Mucosa of descending colon (tissue), 3 donors: Measurements from ENCODE around the gene MRPL4. TPM values are rescaled to one million over a fixed set of nuclear protein-coding genes. Genes with fewer than 3 reads are reported as not detected.

ENCODE experiments used
- ATAC-seq: fragments of 200-7000 bp; cut with Tn5 transposase; one replicate; pipeline ENCODE4 v1.9.1; 2020; ENCODE audit warnings: mild to moderate bottlenecking, moderate library complexity
- DNase-seq, 3 donors: peaks; one replicate each; pipeline ENCODE4 v3.0.0-alpha.2; 2020
- H3K36me3 ChIP-seq: fragments of 200-600 bp; one replicate; pipeline ENCODE4 v1.8.0; 2021; ENCODE audit warnings: low read depth, mild to moderate bottlenecking
- H3K4me1 ChIP-seq: fragments of 200-600 bp; one replicate; pipeline ENCODE4 v1.8.0; 2021; ENCODE audit warnings: low read depth, mild to moderate bottlenecking
- H3K4me3 ChIP-seq: fragments of 200-600 bp; one replicate; pipeline ENCODE4 v1.8.0; 2021; ENCODE audit warnings: mild to moderate bottlenecking
- H3K9me3 ChIP-seq: fragments of 200-600 bp; one replicate; pipeline ENCODE4 v1.8.0; 2021; ENCODE audit warnings: mild to moderate bottlenecking
- intact Hi-C, 2 donors: fragments of 100-400 bp; cut with DNase I in 1 of 2; cut with micrococcal nuclease in 1 of 2; formaldehyde crosslinking; loops; one replicate each; pipeline versions ENCODE4 v1.11.0 to v1.11.1; 2022; cut with DNase I, micrococcal nuclease
- total RNA-seq, 3 donors: library from RNA; stranded (reverse); fragmentation: NEBNext Ultra II Directional in 2 of 3; extraction: Animal tissue kit (Norgen Biotek cat#: 25700) in 2 of 3; gene quantifications; one replicate each; pipeline versions ENCODE4 v1.2.1 to v1.2.4, GENCODE V29; 2021 to 2023
- TF ChIP-seq, protein P1 (sequence below): fragments of 200-600 bp; IDR thresholded peaks from one replicate; pipeline ENCODE4 v1.8.0; 2022; ENCODE audit warnings: antibody characterized with exemption, mild to moderate bottlenecking
- donor health status: DM: no; HTN: no; CAD: no; lungs with moderate emphysema.
- donor health status: DM: no; HTN: no; CAD: no.
- donor health status: DM: no; HTN: yes; CAD: no.

MRPL4 gene
- total RNA-seq, 3 donors from 2014 or later: 47.5 to 65.5 (median 49.6) TPM

DNA sequence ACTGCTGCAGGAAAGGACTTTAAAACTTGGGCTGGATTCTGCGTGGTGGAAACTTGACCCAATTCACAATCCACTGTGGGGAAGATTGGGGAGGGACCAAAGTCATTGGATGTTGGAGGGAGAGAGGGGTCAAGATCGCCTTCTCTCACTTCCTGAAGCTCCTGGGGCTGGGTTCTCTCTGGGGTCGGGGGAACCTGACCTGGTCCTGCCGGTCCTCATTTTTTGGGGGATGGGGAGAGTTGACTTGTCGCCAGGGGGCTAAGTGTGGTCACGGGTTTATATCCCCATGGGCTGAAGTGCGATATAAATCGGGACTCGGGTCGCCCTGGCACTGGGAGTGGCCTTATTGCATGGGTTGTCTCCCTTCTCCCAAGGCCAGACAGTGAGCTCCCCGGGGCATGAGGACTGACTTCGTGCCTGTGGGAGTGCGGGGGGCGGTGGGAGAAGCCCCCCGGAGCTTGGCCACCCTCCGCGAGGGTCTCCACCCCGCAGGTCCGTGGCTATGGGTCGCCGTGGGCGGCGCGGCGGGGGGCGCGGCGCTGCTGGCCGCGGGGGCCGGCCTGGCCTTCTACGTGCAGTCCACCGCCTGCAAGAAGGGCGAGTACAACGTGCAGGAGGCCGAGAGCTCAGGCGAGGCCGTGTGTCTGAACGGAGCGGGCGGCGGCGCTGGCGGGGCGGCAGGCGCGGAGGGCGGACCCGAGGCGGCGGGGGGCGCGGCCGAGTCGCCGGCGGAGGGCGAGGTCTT lies 44.0 kb downstream of the MRPL4 start:
- peaks cover 43% of the 10 kb centered on the region for H3K4me1 ChIP-seq
- TF ChIP-seq, protein P1, sequence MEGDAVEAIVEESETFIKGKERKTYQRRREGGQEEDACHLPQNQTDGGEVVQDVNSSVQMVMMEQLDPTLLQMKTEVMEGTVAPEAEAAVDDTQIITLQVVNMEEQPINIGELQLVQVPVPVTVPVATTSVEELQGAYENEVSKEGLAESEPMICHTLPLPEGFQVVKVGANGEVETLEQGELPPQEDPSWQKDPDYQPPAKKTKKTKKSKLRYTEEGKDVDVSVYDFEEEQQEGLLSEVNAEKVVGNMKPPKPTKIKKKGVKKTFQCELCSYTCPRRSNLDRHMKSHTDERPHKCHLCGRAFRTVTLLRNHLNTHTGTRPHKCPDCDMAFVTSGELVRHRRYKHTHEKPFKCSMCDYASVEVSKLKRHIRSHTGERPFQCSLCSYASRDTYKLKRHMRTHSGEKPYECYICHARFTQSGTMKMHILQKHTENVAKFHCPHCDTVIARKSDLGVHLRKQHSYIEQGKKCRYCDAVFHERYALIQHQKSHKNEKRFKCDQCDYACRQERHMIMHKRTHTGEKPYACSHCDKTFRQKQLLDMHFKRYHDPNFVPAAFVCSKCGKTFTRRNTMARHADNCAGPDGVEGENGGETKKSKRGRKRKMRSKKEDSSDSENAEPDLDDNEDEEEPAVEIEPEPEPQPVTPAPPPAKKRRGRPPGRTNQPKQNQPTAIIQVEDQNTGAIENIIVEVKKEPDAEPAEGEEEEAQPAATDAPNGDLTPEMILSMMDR: no peak
- ATAC-seq (no peak), DNase-seq (peak in 1 of 3 donors; percentile 46)
- H3K9me3 ChIP-seq: no peaks in the 10 kb centered on the region
- intact Hi-C loops: no loop called here
- no peaks in the 10 kb centered on the region for H3K36me3 ChIP-seq
- no peak overlapping the region for H3K4me3 ChIP-seq

DNA sequence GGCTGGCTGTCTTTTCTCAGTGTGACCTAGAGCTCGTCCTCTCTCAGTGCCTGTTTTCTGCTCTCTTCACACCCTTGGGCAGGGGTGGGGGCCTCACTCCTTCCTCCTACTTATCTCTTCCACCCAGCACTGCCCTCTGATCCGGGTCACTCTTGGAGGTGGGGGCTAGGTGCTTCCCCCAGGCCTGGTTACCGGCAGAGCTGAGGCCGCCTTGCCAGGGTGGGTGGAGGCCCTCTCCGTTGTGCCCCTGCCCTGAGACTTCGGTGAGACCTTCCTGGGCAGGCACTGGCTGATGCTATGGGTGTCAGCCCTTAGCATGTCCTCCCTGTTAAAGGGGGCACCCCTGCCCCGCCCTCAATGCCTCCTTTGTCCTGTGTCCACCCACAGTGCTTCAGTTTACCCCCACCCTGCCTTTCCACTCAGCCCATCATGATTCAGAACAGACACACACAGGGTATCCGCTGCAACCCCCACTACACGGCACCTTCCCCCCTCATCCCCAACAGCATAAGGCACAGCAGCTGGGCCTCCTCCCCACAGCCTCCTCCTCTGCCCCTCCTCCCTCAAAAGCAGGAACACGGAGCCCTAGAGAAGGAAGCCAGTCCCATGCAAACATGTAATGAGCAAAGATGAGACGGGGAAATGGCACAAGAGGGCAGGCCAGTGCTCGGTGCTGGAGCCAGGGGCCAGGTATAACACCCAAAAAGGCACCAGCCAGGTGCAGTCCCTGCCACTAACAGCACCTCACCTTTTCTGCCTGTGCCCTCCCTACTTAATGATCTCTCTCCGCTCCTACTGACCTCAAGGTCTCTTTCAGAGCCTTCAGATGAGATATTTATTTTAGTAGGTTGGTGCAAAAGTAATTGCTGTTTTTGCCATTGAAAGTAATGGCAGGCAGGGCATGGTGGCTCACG lies 47.8 kb downstream of the MRPL4 start:
- ATAC-seq (peak; percentile 35), DNase-seq (no peak)
- Histone ChIP-seq H3K4me3 (no peak overlapping the region), H3K9me3 (no peaks in the 10 kb centered on the region), H3K4me1 (peaks cover 16% of the 10 kb centered on the region), H3K36me3 (no peaks in the 10 kb centered on the region)
- intact Hi-C loops: no loop called here
- TF ChIP-seq, protein P1: no peak

DNA sequence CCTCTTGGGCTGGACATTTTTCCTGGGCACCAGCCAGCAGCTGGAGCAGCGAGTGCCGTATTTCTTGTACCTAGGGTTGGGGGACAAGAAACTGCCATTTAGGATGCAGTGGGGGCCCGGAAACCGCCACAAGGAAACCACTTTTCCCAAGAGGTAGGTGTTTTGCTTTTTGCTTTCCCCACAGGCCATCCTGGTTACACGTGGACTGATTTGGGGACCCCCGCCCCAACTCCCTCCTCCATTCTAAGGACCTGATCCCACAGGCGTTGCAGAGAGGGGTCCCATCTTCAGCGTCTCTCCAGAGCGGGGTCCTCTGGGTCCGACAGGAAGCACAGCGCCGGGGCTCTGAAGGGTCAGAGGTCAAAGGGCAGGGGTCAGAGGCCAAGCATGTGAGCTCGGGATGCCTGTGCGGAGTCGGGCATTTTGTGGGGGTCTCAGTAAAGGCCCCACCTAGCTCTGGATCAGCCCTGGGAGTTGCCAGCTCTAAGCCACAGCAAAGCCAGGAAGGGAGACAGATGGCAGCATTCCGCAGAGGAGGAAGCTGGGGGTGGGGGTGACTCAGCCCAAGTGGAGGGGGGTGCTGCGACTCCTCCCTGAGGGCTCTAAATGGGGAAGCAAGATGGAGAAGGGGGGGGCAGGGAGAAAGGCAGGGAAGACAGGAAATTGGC lies 53.3 kb downstream of the MRPL4 start:
- ATAC-seq (peak; percentile 30), DNase-seq (no peak)
- Histone ChIP-seq H3K36me3 (no peaks in the 10 kb centered on the region), H3K9me3 (no peaks in the 10 kb centered on the region), H3K4me3 (no peak overlapping the region), H3K4me1 (no peaks in the 10 kb centered on the region)
- intact Hi-C loops: no loop called here
- TF ChIP-seq, protein P1: no peak

DNA sequence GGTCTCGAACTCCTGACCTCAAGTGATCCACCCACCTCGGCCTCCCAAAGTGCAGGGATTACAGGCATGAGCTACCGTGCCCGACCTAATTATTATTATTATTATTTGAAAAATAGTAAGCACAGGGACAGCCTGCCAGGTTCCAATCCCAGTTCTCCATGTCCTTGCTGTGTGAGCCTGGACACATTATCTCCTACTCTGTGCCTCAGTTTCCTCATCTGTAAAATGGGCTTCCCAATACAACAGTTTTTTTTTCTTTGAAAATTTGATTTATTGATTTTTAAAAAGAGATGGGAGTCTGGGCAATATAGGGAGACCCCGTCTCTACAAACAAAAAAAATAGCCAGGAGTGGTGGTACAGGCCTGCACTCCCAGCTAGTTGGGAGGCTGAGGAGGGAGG lies 54.3 kb downstream of the MRPL4 start:
- no peaks in the 10 kb centered on the region for H3K36me3 ChIP-seq
- no peaks in the 10 kb centered on the region for H3K9me3 ChIP-seq
- no peak overlapping the region for H3K4me3 ChIP-seq
- no peak for DNase-seq
- H3K4me1 ChIP-seq: no peaks in the 10 kb centered on the region
- intact Hi-C loops: no loop called here
- ATAC-seq: no peak
- TF ChIP-seq, protein P1: no peak

DNA sequence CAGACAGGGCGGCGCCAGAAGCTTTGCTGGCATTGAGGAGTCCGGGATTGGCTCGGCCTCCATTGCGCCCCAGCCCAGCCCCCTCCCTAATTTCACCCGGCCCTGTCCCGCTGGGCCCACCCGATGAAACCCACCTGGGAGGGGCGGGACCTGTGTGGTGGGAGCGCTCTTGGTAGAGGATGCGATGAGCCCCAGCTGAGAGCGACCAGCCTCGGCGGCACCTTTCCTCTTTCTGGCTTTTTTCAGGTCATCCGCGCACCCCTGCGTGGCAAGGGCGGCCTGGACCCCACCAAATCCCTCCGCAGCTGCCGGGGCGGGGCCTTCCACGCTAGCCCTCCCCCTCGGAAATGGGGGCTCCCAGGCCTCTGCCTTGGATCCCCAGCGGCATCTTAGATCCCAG lies 57.4 kb downstream of the MRPL4 start, which contains the start of gene ZGLP1:
ZGLP1 (minus strand) TSS at position 393 of the 400 bp plus-strand sequence.
- intact Hi-C loops: no loop called here

More for the DNA sequence above, 57.4 kb downstream of the MRPL4 start, which contains the start of gene ZGLP1:
- Histone ChIP-seq H3K9me3 (no peaks in the 10 kb centered on the region), H3K36me3 (no peaks in the 10 kb centered on the region), H3K4me1 (no peaks in the 10 kb centered on the region), H3K4me3 (no peak within 1 kb of the TSS)
- ATAC-seq (no peak), DNase-seq (no peak)
- TF ChIP-seq, protein P1: no peak
